Peyer's patch (tissue), 4 donors: Measurements from ENCODE around the gene IQGAP2. TPM values are rescaled to one million over a fixed set of nuclear protein-coding genes. Genes with fewer than 3 reads are reported as not detected.

Source experiments
- DNase-seq, 3 donors: peaks; one replicate each; pipeline ENCODE4 v3.0.0-alpha.2; 2017 to 2019
- H3K27ac ChIP-seq, 4 donors: fragments of 200-600 bp; sonication (generic); one replicate each; pipeline ENCODE4 v1.5.1; 2016 to 2019
- H3K27me3 ChIP-seq, 2 donors: fragments of 200-600 bp; sonication (generic); one replicate each; pipeline ENCODE4 v1.5.1; 2019
- H3K36me3 ChIP-seq, 3 donors: fragments of 200-600 bp; sonication (generic); one replicate each; pipeline ENCODE4 v1.5.1; 2016 to 2019
- H3K4me1 ChIP-seq, 4 donors: fragments of 200-600 bp; sonication (generic); one replicate each; pipeline ENCODE4 v1.5.1; 2016 to 2019
- H3K4me3 ChIP-seq, 4 donors: fragments of 200-600 bp; sonication (generic); 1 replicate in 3 of 4; 2 replicates in 1 of 4; pipeline ENCODE4 v1.5.1; 2016 to 2019; ENCODE audit warnings: mild to moderate bottlenecking in 1 of 4
- H3K9me3 ChIP-seq, 4 donors: fragments of 200-600 bp; sonication (generic); one replicate each; pipeline ENCODE4 v1.5.1; 2016 to 2019; ENCODE audit warnings: mild to moderate bottlenecking in 1 of 4
- CTCF ChIP-seq, 6 experiments: fragments of 450-650 bp in 4 of 6; fragments of 200-600 bp in 2 of 6; sonication (generic) in 1 of 6; IDR thresholded peaks; one replicate each; pipeline ENCODE4 v1.5.1; 2017 to 2019; ENCODE audit warnings: antibody characterized with exemption in 6 of 6, mild to moderate bottlenecking in 3 of 6, moderate library complexity in 1 of 6
- POLR2A ChIP-seq, 2 donors: fragments of 450-650 bp; IDR thresholded peaks; one replicate each; pipeline ENCODE4 v1.5.1; 2017; ENCODE audit warnings: antibody characterized with exemption in 2 of 2, mild to moderate bottlenecking in 2 of 2, moderate library complexity in 2 of 2
- total RNA-seq, 4 donors: library from RNA; depleted of rRNA; stranded (reverse); fragments of >200 nt; gene quantifications; one replicate each; pipeline ENCODE4 v1.1.0, GENCODE V29; 2016

The IQGAP2 gene
- total RNA-seq, 4 donors from 2014 or later = 58.6 to 110 (median 84.7) TPM

- Histone ChIP-seq H3K36me3 (peaks cover 0 to 14% (median 0%) of the 10 kb centered on the region in 3 donors), H3K27me3 (no peaks in the 10 kb centered on the region), H3K27ac (peak overlapping the region in 2 of 4 donors; percentile 23 to 63), H3K9me3 (no peaks in the 10 kb centered on the region), H3K4me3 (no peak overlapping the region), H3K4me1 (peaks cover 0 to 19% (median 0%) of the 10 kb centered on the region in 4 donors)
- DNase-seq = no peak
- no peak for TF ChIP-seq CTCF (IDR thresholded peaks at IDR 0.05)
- no peak for TF ChIP-seq POLR2A (IDR thresholded peaks at IDR 0.05)
These were observed 287.1 kb downstream of the IQGAP2 start for GRCh38 chr5:76690037-76690679.

- H3K9me3 ChIP-seq = no peaks in the 10 kb centered on the region
- H3K27ac ChIP-seq = peak overlapping the region in 2 of 4 donors; percentile 52 to 63
- no peaks in the 10 kb centered on the region for H3K27me3 ChIP-seq
- H3K4me3 ChIP-seq = no peak overlapping the region
- no peak for TF ChIP-seq CTCF (IDR thresholded peaks at IDR 0.05)
- no peak for TF ChIP-seq POLR2A (IDR thresholded peaks at IDR 0.05)
- DNase-seq = no peak
- peaks cover 0 to 15% (median 0%) of the 10 kb centered on the region in 4 donors for H3K4me1 ChIP-seq
- peaks cover 0 to 15% (median 0%) of the 10 kb centered on the region in 3 donors for H3K36me3 ChIP-seq
These were observed 287.8 kb downstream of the IQGAP2 start for GRCh38 chr5:76690704-76691466.

DNA sequence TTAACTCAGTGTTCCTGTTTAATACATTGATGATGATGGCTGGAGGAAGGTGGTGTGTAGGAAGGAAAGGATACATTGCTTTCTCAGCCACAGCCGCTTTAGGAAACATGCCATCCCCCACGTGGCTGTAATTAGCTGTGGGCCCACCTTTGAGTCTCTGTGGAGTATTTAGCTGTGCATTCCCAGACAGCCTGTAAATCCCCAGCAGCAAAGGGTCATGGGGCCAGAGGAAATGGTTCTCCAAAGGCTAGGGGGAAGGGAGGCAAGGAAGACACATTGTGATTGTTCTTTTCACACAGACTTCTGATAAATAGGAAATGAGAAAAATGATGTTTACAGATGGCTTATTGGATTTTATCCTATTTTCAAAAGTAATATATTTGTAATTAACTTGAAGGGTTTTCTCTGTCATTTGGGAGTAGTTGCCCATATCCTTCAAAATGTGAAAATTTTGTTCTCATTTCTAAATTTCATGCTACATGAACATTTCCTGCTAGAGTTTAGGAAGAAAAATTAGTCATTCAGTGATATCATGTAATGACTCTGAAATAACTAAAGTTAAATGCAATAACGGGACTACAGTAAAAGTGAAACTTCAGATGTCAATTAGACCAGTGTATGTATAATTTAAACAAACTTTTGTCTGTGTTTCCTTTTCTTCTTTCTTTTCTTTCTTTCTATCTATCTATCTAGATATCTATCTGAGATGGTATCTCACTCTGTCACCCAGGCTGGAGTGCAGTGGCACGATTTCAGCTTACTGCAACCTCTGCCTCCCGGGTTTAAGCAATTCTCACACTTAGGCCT lies 288.6 kb downstream of the IQGAP2 start:
- no peak for DNase-seq
- Histone ChIP-seq H3K27me3 (no peaks in the 10 kb centered on the region), H3K4me1 (peaks cover 0 to 15% (median 0%) of the 10 kb centered on the region in 4 donors), H3K36me3 (peaks cover 0 to 23% (median 0%) of the 10 kb centered on the region in 3 donors), H3K27ac (peak overlapping the region in 2 of 4 donors; percentile 52 to 63), H3K9me3 (no peaks in the 10 kb centered on the region), H3K4me3 (no peak overlapping the region)
- no peak for TF ChIP-seq CTCF (IDR thresholded peaks at IDR 0.05)
- TF ChIP-seq POLR2A (IDR thresholded peaks at IDR 0.05) = no peak

GRCh38 chr5:76692274-76692540 lies 289.1 kb downstream of the IQGAP2 start:
- H3K36me3 ChIP-seq = peaks cover 0 to 24% (median 0%) of the 10 kb centered on the region in 3 donors
- TF ChIP-seq POLR2A (IDR thresholded peaks at IDR 0.05) (no peak), CTCF (IDR thresholded peaks at IDR 0.05) (no peak)
- H3K27me3 ChIP-seq = no peaks in the 10 kb centered on the region
- no peak for DNase-seq
- peaks cover 0 to 15% (median 0%) of the 10 kb centered on the region in 4 donors for H3K4me1 ChIP-seq
- H3K9me3 ChIP-seq = no peaks in the 10 kb centered on the region
- no peak overlapping the region for H3K4me3 ChIP-seq
- peak overlapping the region in 1 of 4 donors; percentile 63 for H3K27ac ChIP-seq

DNA sequence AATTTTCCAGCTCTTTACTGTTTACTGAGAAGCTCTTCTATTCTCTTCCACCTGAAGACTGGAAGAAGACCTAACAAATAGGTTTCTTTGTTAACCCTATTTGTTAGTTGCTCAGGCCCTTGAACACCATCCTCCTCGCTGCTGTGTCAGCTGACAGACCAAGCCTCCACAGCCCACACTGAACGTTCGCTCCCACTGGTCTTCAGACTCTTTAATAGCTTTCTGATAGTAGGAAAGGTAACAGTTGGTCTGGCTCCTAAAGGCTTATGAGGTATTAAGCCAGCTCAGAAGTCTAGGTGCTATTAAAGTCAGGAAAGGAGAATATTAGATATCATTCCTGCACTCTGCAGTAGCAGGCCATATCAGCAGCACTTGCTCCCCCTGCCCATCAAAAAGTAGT lies 289.6 kb downstream of the IQGAP2 start:
- Histone ChIP-seq H3K27ac (no peak overlapping the region), H3K36me3 (peaks cover 0 to 28% (median 0%) of the 10 kb centered on the region in 3 donors), H3K4me1 (peaks cover 0 to 15% (median 0%) of the 10 kb centered on the region in 4 donors), H3K9me3 (no peaks in the 10 kb centered on the region), H3K27me3 (no peaks in the 10 kb centered on the region), H3K4me3 (no peak overlapping the region)
- DNase-seq = no peak
- TF ChIP-seq POLR2A (IDR thresholded peaks at IDR 0.05) (no peak), CTCF (IDR thresholded peaks at IDR 0.05) (no peak)
